Caco-2 (cell line): ENCODE data around the gene FREM3. TPM values are rescaled to one million over a fixed set of nuclear protein-coding genes. Genes with fewer than 3 reads are reported as not detected.

Experiments
- BruUV-seq: library from RNA; stranded (reverse); fragments of 400-500 nt; replicated peaks from 2 replicates; lab custom pipeline; 2021; lab: Mats Ljungman, UMichigan
- CTCF ChIA-PET: fragments of 300-600 bp; sonication (Branson Sonifier 250); formaldehyde crosslinking; loops from one replicate; lab custom pipeline; 2022; ENCODE audit warnings: antibody characterized with exemption; lab: Charles Lee
- POLR2A ChIA-PET: fragments of 300-600 bp; sonication (Branson Sonifier 250); formaldehyde crosslinking; loops from one replicate; lab custom pipeline; 2022; ENCODE audit warnings: antibody characterized with exemption; lab: Charles Lee
- DNase-seq, 2 experiments: peaks; one replicate each; pipeline versions ENCODE4 v3.0.0 to v3.0.0-alpha.2; 2020 to 2022
- H3K27me3 ChIP-seq: replicated peaks from 2 replicates; pipeline ENCODE4 v1.6.0; 2011; ENCODE audit warnings: low read length; ENCODE audit not compliant: control insufficient read depth, insufficient read depth
- H3K36me3 ChIP-seq: 2 replicates; pipeline ENCODE4 v1.5.1; 2011; ENCODE audit warnings: low read length; ENCODE audit not compliant: control insufficient read depth, insufficient read depth
- H3K4me1 ChIP-seq: fragments of 250-450 bp; sonication (Bioruptor Pico); 2 replicates; pipeline ENCODE4 v1.5.1; 2020; ENCODE audit warnings: mild to moderate bottlenecking
- H3K4me3 ChIP-seq: 2 replicates; pipeline ENCODE4 v1.5.1; 2011; ENCODE audit warnings: low read depth, mild to moderate bottlenecking, control low read depth, low read length
- H3K9me3 ChIP-seq: fragments of 250-450 bp; sonication (Bioruptor Pico); 2 replicates; pipeline ENCODE4 v1.5.1; 2020; ENCODE audit warnings: mild to moderate bottlenecking, moderate library complexity
- H3K27ac Mint-ChIP-seq: one replicate; pipeline ENCODE4 v1.8.0; 2022; ENCODE audit warnings: mixed read lengths; ENCODE audit not compliant: unreplicated experiment
- H3K27me3 Mint-ChIP-seq: one replicate; pipeline ENCODE4 v1.8.0; 2022; ENCODE audit warnings: mixed read lengths; ENCODE audit not compliant: insufficient read depth, unreplicated experiment
- H3K36me3 Mint-ChIP-seq: one replicate; pipeline ENCODE4 v1.8.0; 2022; ENCODE audit warnings: mild to moderate bottlenecking, mixed read lengths; ENCODE audit not compliant: insufficient read depth, unreplicated experiment
- H3K4me1 Mint-ChIP-seq: one replicate; pipeline ENCODE4 v1.8.0; 2022; ENCODE audit warnings: low read depth, mixed read lengths; ENCODE audit not compliant: unreplicated experiment
- H3K4me3 Mint-ChIP-seq: one replicate; pipeline ENCODE4 v1.8.0; 2022; ENCODE audit warnings: mild to moderate bottlenecking, moderate library complexity, mixed read lengths; ENCODE audit not compliant: unreplicated experiment
- H3K9me3 Mint-ChIP-seq: one replicate; pipeline ENCODE4 v1.8.0; 2022; ENCODE audit warnings: mixed read lengths; ENCODE audit not compliant: unreplicated experiment
- CTCF ChIP-seq, 2 experiments: fragments of 200-600 bp in 1 of 2; IDR thresholded peaks; 1 replicate in 1 of 2; 2 replicates in 1 of 2; pipeline versions ENCODE4 v1.5.1 to v1.8.0; 2011 to 2022; ENCODE audit warnings: antibody characterized with exemption in 1 of 2, control low read depth in 1 of 2, inconsistent platforms in 1 of 2, low read depth in 1 of 2, low read length in 1 of 2, mild to moderate bottlenecking in 1 of 2, moderate library complexity in 1 of 2; ENCODE audit not compliant: insufficient read depth in 1 of 2, severe bottlenecking in 1 of 2, unreplicated experiment in 1 of 2
- intact Hi-C: fragments of 100-400 bp; cut with micrococcal nuclease; formaldehyde crosslinking; loops from one replicate; pipeline ENCODE4 v1.10.0; 2022; ENCODE audit not compliant: unreplicated experiment
- total RNA-seq: library from RNA; stranded (reverse); gene quantifications from 2 replicates; pipeline ENCODE4 v1.2.3, GENCODE V29; 2022

FREM3 gene
- total RNA-seq, 1 experiment from 2014 or later = not detected

- DNase-seq = no peak
- Histone ChIP-seq H3K36me3 (no peaks in the 10 kb centered on the region), H3K9me3 (no peaks in the 10 kb centered on the region), H3K4me3 (no peak overlapping the region), H3K4me1 (peaks cover 8% of the 10 kb centered on the region), H3K27me3 (no peaks in the 10 kb centered on the region)
- CTCF ChIA-PET = no interaction called here
- Mint-ChIP-seq H3K27me3 (no peaks in the 10 kb centered on the region), H3K27ac (no peak overlapping the region), H3K4me1 (no peaks in the 10 kb centered on the region), H3K36me3 (no peaks in the 10 kb centered on the region), H3K4me3 (no peak overlapping the region), H3K9me3 (no peaks in the 10 kb centered on the region)
- TF ChIP-seq CTCF (IDR thresholded peaks at IDR 0.05; ENCODE audit: insufficient read depth in 1 of 2, low read depth in 1 of 2, low read length in 1 of 2, severe bottlenecking in 1 of 2, unreplicated experiment in 1 of 2) = no peak
- intact Hi-C loops = no loop called here
- BruUV-seq = no TSS peak
- POLR2A ChIA-PET = no interaction called here
Observed at GRCh38 chr4:143575331-143575730, 125.1 kb downstream of the FREM3 start.

DNA sequence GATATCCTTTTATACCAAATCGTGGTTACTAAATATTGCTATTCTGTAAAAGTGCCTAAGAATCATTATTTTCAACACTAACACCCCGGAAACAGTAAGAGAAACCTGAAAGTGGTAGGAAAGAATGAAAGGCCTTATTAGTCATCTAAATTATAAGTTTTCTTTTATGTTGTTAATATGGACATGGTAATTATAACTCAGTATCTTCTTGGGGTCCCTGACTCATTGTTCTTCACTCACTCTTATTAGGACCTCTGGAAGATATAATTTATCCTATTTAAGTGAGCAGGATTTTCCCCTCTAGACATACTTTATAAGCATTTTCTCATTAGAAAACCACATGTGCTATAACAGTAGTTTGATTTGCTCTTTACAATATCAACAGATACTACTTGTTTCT, 136.0 kb downstream of the FREM3 start:
- TF ChIP-seq CTCF (IDR thresholded peaks at IDR 0.05; ENCODE audit: insufficient read depth in 1 of 2, low read depth in 1 of 2, low read length in 1 of 2, severe bottlenecking in 1 of 2, unreplicated experiment in 1 of 2) = no peak
- no TSS peak for BruUV-seq
- no peaks in the 10 kb centered on the region for H3K36me3 ChIP-seq
- no peak overlapping the region for H3K27ac Mint-ChIP-seq
- no peak overlapping the region for H3K4me3 ChIP-seq
- no peaks in the 10 kb centered on the region for H3K4me1 Mint-ChIP-seq
- ChIA-PET POLR2A (no interaction called here), CTCF (no interaction called here)
- H3K27me3 ChIP-seq = no peaks in the 10 kb centered on the region
- H3K27me3 Mint-ChIP-seq = no peaks in the 10 kb centered on the region
- intact Hi-C loops = no loop called here
- no peaks in the 10 kb centered on the region for H3K9me3 Mint-ChIP-seq
- no peak for DNase-seq
- peaks cover under 1% of the 10 kb centered on the region for H3K36me3 Mint-ChIP-seq
- H3K9me3 ChIP-seq = no peaks in the 10 kb centered on the region
- no peaks in the 10 kb centered on the region for H3K4me1 ChIP-seq
- H3K4me3 Mint-ChIP-seq = no peak overlapping the region

GRCh38 chr4:143559757-143560147, 140.7 kb downstream of the FREM3 start:
- ChIA-PET POLR2A (no interaction called here), CTCF (interaction anchor here (1.1 to 1.9 kb wide), 4 partner anchors 12 to 139 kb away, joined by 3 to 19 read pairs (median 4); no protein-coding TSS in a partner anchor)
- BruUV-seq = no TSS peak
- DNase-seq = peak in 1 of 2 experiments; percentile 18
- no peak for TF ChIP-seq CTCF (IDR thresholded peaks at IDR 0.05; ENCODE audit: insufficient read depth in 1 of 2, low read depth in 1 of 2, low read length in 1 of 2, severe bottlenecking in 1 of 2, unreplicated experiment in 1 of 2)
- H3K36me3 ChIP-seq = no peaks in the 10 kb centered on the region
- no peaks in the 10 kb centered on the region for H3K4me1 ChIP-seq
- Mint-ChIP-seq H3K36me3 (peaks cover 9% of the 10 kb centered on the region), H3K27me3 (no peaks in the 10 kb centered on the region), H3K9me3 (no peaks in the 10 kb centered on the region), H3K4me3 (peak overlapping the region; percentile 81), H3K27ac (peak overlapping the region; percentile 90), H3K4me1 (no peaks in the 10 kb centered on the region)
- no peaks in the 10 kb centered on the region for H3K27me3 ChIP-seq
- H3K4me3 ChIP-seq = peak overlapping the region; percentile 39
- no peaks in the 10 kb centered on the region for H3K9me3 ChIP-seq
- intact Hi-C loops = loop anchor here (1.0 to 5.0 kb wide), 6 partner anchors 22 to 583 kb away; partner anchors contain the start of genes FREM3 and SMARCA5
